A549 (cell line): ENCODE measurements around the gene TBC1D22A. TPM values are rescaled to one million over a fixed set of nuclear protein-coding genes. Genes with fewer than 3 reads are reported as not detected.

Experiments
- ATAC-seq, 2 experiments: fragments of 200-7000 bp in 1 of 2; fragments of >200 bp in 1 of 2; cut with Nextera tagmentation in 1 of 2; cut with Tn5 transposase in 1 of 2; 3 replicates each; pipeline versions ENCODE4 v1.8.0 to v1.9.1; 2018 to 2020; ENCODE audit warnings: mild to moderate bottlenecking in 1 of 2, moderate library complexity in 1 of 2
- CTCF ChIA-PET: fragments of 300-600 bp; sonication (Branson Sonifier 250); formaldehyde crosslinking; extraction: SDS; loops from one replicate; lab custom pipeline; 2021; ENCODE audit warnings: antibody characterized with exemption, inconsistent platforms; lab: Yijun Ruan, JAX
- POLR2A ChIA-PET: fragments of 350-600 bp; formaldehyde crosslinking; extraction: SDS; loops from one replicate; lab custom pipeline; 2021; ENCODE audit warnings: antibody characterized with exemption, inconsistent platforms; lab: Yijun Ruan, JAX
- DNase-seq, 2 experiments: peaks; one replicate each; pipeline versions ENCODE4 v3.0.0 to v3.0.0-alpha.2; 2011 to 2016; ENCODE audit warnings: low read depth in 1 of 2, low spot score in 1 of 2
- FAIRE-seq: peaks from 2 replicates; lab custom pipeline; 2011; peaks lifted over from hg19 to GRCh38; lab: Jason Lieb, UNC
- H3K27ac ChIP-seq, 2 experiments: fragments of >200 bp; sonication (Bioruptor Twin); formaldehyde crosslinking; 3 replicates each; pipeline ENCODE4 v1.5.1; 2016 to 2017
- H3K4me1 ChIP-seq: fragments of >200 bp; sonication (Bioruptor Twin); formaldehyde crosslinking; 3 replicates; pipeline ENCODE4 v1.6.1; 2016
- H3K4me2 ChIP-seq: fragments of >200 bp; sonication (Bioruptor Twin); formaldehyde crosslinking; 3 replicates; pipeline ENCODE4 v1.6.1; 2016
- H3K4me3 ChIP-seq: fragments of >200 bp; sonication (Bioruptor Twin); formaldehyde crosslinking; 3 replicates; pipeline ENCODE4 v1.5.1; 2016
- H3K9me3 ChIP-seq: fragments of >200 bp; sonication (Bioruptor Twin); formaldehyde crosslinking; 3 replicates; pipeline ENCODE4 v1.6.1; 2016
- CHD4 ChIP-seq: fragments of 200-600 bp; sonication (generic); IDR thresholded peaks from 2 replicates; pipeline ENCODE4 v1.6.1; 2016; ENCODE audit warnings: antibody characterized with exemption, mild to moderate bottlenecking, borderline replicate concordance
- CTCF ChIP-seq: fragments of >200 bp; sonication (Bioruptor Twin); formaldehyde crosslinking; IDR thresholded peaks from 3 replicates; pipeline ENCODE4 v1.5.1; 2016
- E2F6 ChIP-seq: IDR thresholded peaks from 2 replicates; pipeline ENCODE4 v1.6.1; 2012; ENCODE audit warnings: low read depth, borderline replicate concordance
- FOXS1 ChIP-seq: fragments of 250-450 bp; sonication (Bioruptor Pico); IDR thresholded peaks from 2 replicates; pipeline ENCODE4 v1.5.0; 2020; ENCODE audit warnings: mild to moderate bottlenecking, moderate library complexity
- GATA3 ChIP-seq: IDR thresholded peaks from 2 replicates; pipeline ENCODE4 v1.6.1; 2012; ENCODE audit warnings: borderline replicate concordance
- HOXB13 ChIP-seq: fragments of 250-450 bp; sonication (Bioruptor Pico); IDR thresholded peaks from 2 replicates; pipeline ENCODE4 v1.5.0; 2020; ENCODE audit warnings: low read depth, mild to moderate bottlenecking, moderate library complexity
- JUNB ChIP-seq: fragments of >200 bp; sonication (Bioruptor Twin); formaldehyde crosslinking; IDR thresholded peaks from 2 replicates; pipeline ENCODE4 v1.6.1; 2016
- KDM5A ChIP-seq: fragments of 200-600 bp; sonication (generic); IDR thresholded peaks from 2 replicates; pipeline ENCODE4 v1.6.1; 2016; ENCODE audit warnings: antibody characterized with exemption, mild to moderate bottlenecking
- MYC ChIP-seq: IDR thresholded peaks from 2 replicates; pipeline ENCODE4 v1.6.1; 2012; ENCODE audit warnings: mild to moderate bottlenecking, inconsistent platforms, low read length, improper control_type of control experiment, borderline replicate concordance
- NFE2L2 ChIP-seq: fragments of 150-350 bp; conservative IDR thresholded peaks from 2 replicates; pipeline ENCODE4 v1.6.1; 2014; ENCODE audit warnings: low read length
- NPAS2 ChIP-seq: fragments of 250-450 bp; sonication (Bioruptor Pico); IDR thresholded peaks from 2 replicates; pipeline ENCODE4 v1.8.0; 2022; ENCODE audit warnings: mild to moderate bottlenecking, moderate library complexity, borderline replicate concordance
- POLR2AphosphoS2 ChIP-seq: conservative IDR thresholded peaks from 2 replicates; pipeline ENCODE4 v1.6.1; 2012; ENCODE audit warnings: low read length, improper control_type of control experiment, inconsistent platforms
- RAD21 ChIP-seq, 2 experiments: fragments of >200 bp in 1 of 2; sonication (Bioruptor Twin) in 1 of 2; formaldehyde crosslinking in 1 of 2; IDR thresholded peaks in 1 of 2; conservative IDR thresholded peaks in 1 of 2; 2 replicates in 1 of 2; 3 replicates in 1 of 2; pipeline ENCODE4 v1.6.1; 2012 to 2018; ENCODE audit warnings: inconsistent platforms in 1 of 2
- RARB ChIP-seq: fragments of 250-450 bp; sonication (Bioruptor Pico); IDR thresholded peaks from 2 replicates; pipeline ENCODE4 v1.8.0; 2021; ENCODE audit warnings: mild to moderate bottlenecking, moderate library complexity
- RNF2 ChIP-seq: fragments of 200-600 bp; sonication (generic); IDR thresholded peaks from 2 replicates; pipeline ENCODE4 v1.6.1; 2016; ENCODE audit warnings: low read depth, mild to moderate bottlenecking, antibody characterized with exemption, moderate library complexity, borderline replicate concordance
- WGBS: methylation state at CpG from one replicate; pipeline ENCODE4 v1.1.6; 2017; ENCODE audit errors: missing lambda C conversion rate; 5-methylcytosine and 5-hydroxymethylcytosine counted together
- polyA plus RNA-seq, 4 experiments: library from polyadenylated mRNA; depleted of rRNA in 3 of 4; stranded (reverse); fragments of >200 nt; fragmentation: RNase III in 1 of 4; extraction: RNeasy Plus Mini Kit Qiagen cat#74134 plus additional on column Dnase treatment in 1 of 4; gene quantifications; 2 replicates in 3 of 4; 3 replicates in 1 of 4; pipeline ENCODE4 v1.2.3, GENCODE V29; 2011 to 2017
- TF ChIP-seq, protein P1 (sequence below): fragments of 250-450 bp; sonication (Bioruptor Pico); IDR thresholded peaks from 2 replicates; pipeline ENCODE4 v1.5.0; 2021; ENCODE audit warnings: mild to moderate bottlenecking, moderate library complexity, borderline replicate concordance
- TF ChIP-seq, protein P2 (sequence below): fragments of >200 bp; sonication (Bioruptor Twin); formaldehyde crosslinking; IDR thresholded peaks from 3 replicates; pipeline ENCODE4 v1.6.1; 2016
- TF ChIP-seq, protein P3 (sequence below): fragments of 450-650 bp; IDR thresholded peaks from 2 replicates; pipeline ENCODE4 v1.6.1; 2014; ENCODE audit warnings: antibody characterized with exemption

Gene TBC1D22A
- polyA plus RNA-seq, 2 of the 4 experiments (the other 2 are of a cell fraction): 8.9 to 10.8 TPM

GRCh38 chr22:47187176-47187957 lies 424.9 kb downstream of the TBC1D22A start:
- FAIRE-seq (no peak), ATAC-seq (no peak), DNase-seq (no peak)
- ChIA-PET POLR2A (no interaction called here), CTCF (no interaction called here)
- Histone ChIP-seq H3K4me2 (no peak overlapping the region), H3K9me3 (no peaks in the 10 kb centered on the region), H3K4me1 (no peaks in the 10 kb centered on the region), H3K27ac (no peak overlapping the region), H3K4me3 (no peak overlapping the region)
- TF ChIP-seq E2F6 (no peak), KDM5A (no peak), CTCF (no peak), RARB (CRISPR knock-in tag) (no peak), RAD21 (conservative IDR thresholded peaks at IDR 0.05 in 1 of 2, IDR thresholded peaks at IDR 0.05 in 1 of 2) (no peak), GATA3 (no peak), NFE2L2 (no peak), RNF2 (no peak), FOXS1 (CRISPR knock-in tag) (no peak), HOXB13 (CRISPR knock-in tag) (no peak), NPAS2 (no peak), CHD4 (no peak), MYC (no peak), POLR2AphosphoS2 (no peak), JUNB (no peak)
- TF ChIP-seq, protein P1, sequence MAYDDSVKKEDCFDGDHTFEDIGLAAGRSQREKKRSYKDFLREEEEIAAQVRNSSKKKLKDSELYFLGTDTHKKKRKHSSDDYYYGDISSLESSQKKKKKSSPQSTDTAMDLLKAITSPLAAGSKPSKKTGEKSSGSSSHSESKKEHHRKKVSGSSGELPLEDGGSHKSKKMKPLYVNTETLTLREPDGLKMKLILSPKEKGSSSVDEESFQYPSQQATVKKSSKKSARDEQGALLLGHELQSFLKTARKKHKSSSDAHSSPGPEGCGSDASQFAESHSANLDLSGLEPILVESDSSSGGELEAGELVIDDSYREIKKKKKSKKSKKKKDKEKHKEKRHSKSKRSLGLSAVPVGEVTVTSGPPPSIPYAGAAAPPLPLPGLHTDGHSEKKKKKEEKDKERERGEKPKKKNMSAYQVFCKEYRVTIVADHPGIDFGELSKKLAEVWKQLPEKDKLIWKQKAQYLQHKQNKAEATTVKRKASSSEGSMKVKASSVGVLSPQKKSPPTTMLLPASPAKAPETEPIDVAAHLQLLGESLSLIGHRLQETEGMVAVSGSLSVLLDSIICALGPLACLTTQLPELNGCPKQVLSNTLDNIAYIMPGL (CRISPR knock-in tag): no peak
- TF ChIP-seq, protein P2, sequence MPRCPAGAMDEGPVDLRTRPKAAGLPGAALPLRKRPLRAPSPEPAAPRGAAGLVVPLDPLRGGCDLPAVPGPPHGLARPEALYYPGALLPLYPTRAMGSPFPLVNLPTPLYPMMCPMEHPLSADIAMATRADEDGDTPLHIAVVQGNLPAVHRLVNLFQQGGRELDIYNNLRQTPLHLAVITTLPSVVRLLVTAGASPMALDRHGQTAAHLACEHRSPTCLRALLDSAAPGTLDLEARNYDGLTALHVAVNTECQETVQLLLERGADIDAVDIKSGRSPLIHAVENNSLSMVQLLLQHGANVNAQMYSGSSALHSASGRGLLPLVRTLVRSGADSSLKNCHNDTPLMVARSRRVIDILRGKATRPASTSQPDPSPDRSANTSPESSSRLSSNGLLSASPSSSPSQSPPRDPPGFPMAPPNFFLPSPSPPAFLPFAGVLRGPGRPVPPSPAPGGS: no peak
- TF ChIP-seq, protein P3, sequence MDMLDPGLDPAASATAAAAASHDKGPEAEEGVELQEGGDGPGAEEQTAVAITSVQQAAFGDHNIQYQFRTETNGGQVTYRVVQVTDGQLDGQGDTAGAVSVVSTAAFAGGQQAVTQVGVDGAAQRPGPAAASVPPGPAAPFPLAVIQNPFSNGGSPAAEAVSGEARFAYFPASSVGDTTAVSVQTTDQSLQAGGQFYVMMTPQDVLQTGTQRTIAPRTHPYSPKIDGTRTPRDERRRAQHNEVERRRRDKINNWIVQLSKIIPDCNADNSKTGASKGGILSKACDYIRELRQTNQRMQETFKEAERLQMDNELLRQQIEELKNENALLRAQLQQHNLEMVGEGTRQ: no peak
- WGBS: 45% methylated on average over 9 of the region's 9 CpGs
